ENCODE measurements around the gene TMEM51.
A peak's percentile ranks its signal among the peaks of the same experiment; 100 is the strongest.

The TMEM51 gene

GRCh38 chr1:15236746-15237145 is 83.2 kb downstream of the TMEM51 start:
- no peaks in the 10 kb centered on the region for H3K9me3 Mint-ChIP-seq
- DNase-seq (no peak), ATAC-seq (replicated peaks) (no peak)
- H3K4me1 Mint-ChIP-seq (ENCODE audit: low read depth in 2 of 2) = no peaks in the 10 kb centered on the region
- H3K27ac Mint-ChIP-seq = no peak overlapping the region
- no peaks in the 10 kb centered on the region for H3K36me3 Mint-ChIP-seq (ENCODE audit: insufficient read depth)
- no peak overlapping the region for H3K4me3 Mint-ChIP-seq
- peaks cover 11 to 46% of the 10 kb centered on the region in 2 donors for H3K27me3 Mint-ChIP-seq

- no peak for DNase-seq
- H3K9me3 Mint-ChIP-seq = no peaks in the 10 kb centered on the region
- no peaks in the 10 kb centered on the region for H3K36me3 Mint-ChIP-seq (ENCODE audit: insufficient read depth)
- H3K27me3 Mint-ChIP-seq = peaks cover 11 to 46% of the 10 kb centered on the region in 2 donors
- no peak overlapping the region for H3K27ac Mint-ChIP-seq
- no peaks in the 10 kb centered on the region for H3K4me1 Mint-ChIP-seq (ENCODE audit: low read depth in 2 of 2)
- H3K4me3 Mint-ChIP-seq = no peak overlapping the region
- no peak for ATAC-seq (replicated peaks)
Observed at GRCh38 chr1:15238789-15239188, 85.2 kb downstream of the TMEM51 start.

GRCh38 chr1:15242766-15243165 is 89.2 kb downstream of the TMEM51 start:
- Mint-ChIP-seq H3K27me3 (peaks cover under 1 to 27% of the 10 kb centered on the region in 2 donors), H3K9me3 (no peaks in the 10 kb centered on the region), H3K4me3 (no peak overlapping the region), H3K4me1 (ENCODE audit: low read depth in 2 of 2) (peaks cover 6 to 13% of the 10 kb centered on the region in 2 donors), H3K27ac (no peak overlapping the region), H3K36me3 (ENCODE audit: insufficient read depth) (peaks cover 6% of the 10 kb centered on the region)
- DNase-seq (no peak), ATAC-seq (replicated peaks) (no peak)

- Mint-ChIP-seq H3K27ac (no peak overlapping the region), H3K36me3 (ENCODE audit: insufficient read depth) (peaks cover 6% of the 10 kb centered on the region), H3K27me3 (peaks cover 0 to 23% of the 10 kb centered on the region in 2 donors), H3K4me1 (ENCODE audit: low read depth in 2 of 2) (peaks cover 12 to 19% of the 10 kb centered on the region in 2 donors), H3K4me3 (no peak overlapping the region), H3K9me3 (no peaks in the 10 kb centered on the region)
- ATAC-seq (replicated peaks) = no peak
- DNase-seq = no peak
Observed at GRCh38 chr1:15243275-15244043, 89.9 kb downstream of the TMEM51 start.

GRCh38 chr1:15244813-15245212 is 91.3 kb downstream of the TMEM51 start:
- H3K27ac Mint-ChIP-seq = no peak overlapping the region
- no peak for DNase-seq
- peaks cover 14% of the 10 kb centered on the region for H3K36me3 Mint-ChIP-seq (ENCODE audit: insufficient read depth)
- H3K9me3 Mint-ChIP-seq = no peaks in the 10 kb centered on the region
- H3K27me3 Mint-ChIP-seq = peaks cover 0 to 15% of the 10 kb centered on the region in 2 donors
- peak overlapping the region in 1 of 2 donors; percentile 13 for H3K4me3 Mint-ChIP-seq
- ATAC-seq (replicated peaks) = no peak
- H3K4me1 Mint-ChIP-seq (ENCODE audit: low read depth in 2 of 2) = peaks cover 20 to 26% of the 10 kb centered on the region in 2 donors

GRCh38 chr1:15245593-15246360 is 92.2 kb downstream of the TMEM51 start:
- H3K36me3 Mint-ChIP-seq (ENCODE audit: insufficient read depth) = peaks cover 14% of the 10 kb centered on the region
- peak overlapping the region in 1 of 2 donors; percentile 47 for H3K27ac Mint-ChIP-seq
- DNase-seq (no peak), ATAC-seq (replicated peaks) (no peak)
- H3K9me3 Mint-ChIP-seq = no peaks in the 10 kb centered on the region
- peaks cover 0 to 15% of the 10 kb centered on the region in 2 donors for H3K27me3 Mint-ChIP-seq
- H3K4me1 Mint-ChIP-seq (ENCODE audit: low read depth in 2 of 2) = peaks cover 27 to 29% of the 10 kb centered on the region in 2 donors
- H3K4me3 Mint-ChIP-seq = peak overlapping the region; percentile 33 to 64

GRCh38 chr1:15246960-15247614 is 93.5 kb downstream of the TMEM51 start, which contains the start of gene FHAD1:
Gene FHAD1 (plus strand): TSS chr1:15247223. CDS start chr1:15251785, 4,562 bp downstream.
- ATAC-seq (replicated peaks) = peak; percentile 58
- Mint-ChIP-seq H3K4me3 (peak within 1 kb of the TSS; percentile 64 to 80), H3K36me3 (ENCODE audit: insufficient read depth) (peaks cover 14% of the 10 kb centered on the region), H3K27me3 (peaks cover 0 to 15% of the 10 kb centered on the region in 2 donors), H3K27ac (peak within 1 kb of the TSS; percentile 70 to 84), H3K9me3 (no peaks in the 10 kb centered on the region), H3K4me1 (ENCODE audit: low read depth in 2 of 2) (peaks cover 33 to 34% of the 10 kb centered on the region in 2 donors)
- DNase-seq = peak; percentile 55 to 62 (median 59)

GRCh38 chr1:15248216-15248615 is 94.7 kb downstream of the TMEM51 start:
- H3K4me3 Mint-ChIP-seq = peak overlapping the region; percentile 64 to 78
- ATAC-seq (replicated peaks) = no peak

GRCh38 chr1:15249081-15249480 is 95.5 kb downstream of the TMEM51 start:
- Mint-ChIP-seq H3K27ac (peak overlapping the region; percentile 77 to 80), H3K36me3 (ENCODE audit: insufficient read depth) (peaks cover 14% of the 10 kb centered on the region), H3K9me3 (no peaks in the 10 kb centered on the region), H3K27me3 (peaks cover 0 to 14% of the 10 kb centered on the region in 2 donors), H3K4me1 (ENCODE audit: low read depth in 2 of 2) (peaks cover 46 to 54% of the 10 kb centered on the region in 2 donors), H3K4me3 (peak overlapping the region; percentile 64 to 78)
- peak; percentile 51 to 56 (median 55) for DNase-seq
- ATAC-seq (replicated peaks) = peak; percentile 86

More at GRCh38 chr1:15248216-15248615, 94.7 kb downstream of the TMEM51 start:
- Mint-ChIP-seq H3K9me3 (no peaks in the 10 kb centered on the region), H3K36me3 (ENCODE audit: insufficient read depth) (peaks cover 14% of the 10 kb centered on the region), H3K27me3 (peaks cover 0 to 15% of the 10 kb centered on the region in 2 donors), H3K4me1 (ENCODE audit: low read depth in 2 of 2) (peaks cover 43 to 46% of the 10 kb centered on the region in 2 donors), H3K27ac (peak overlapping the region; percentile 70 to 77)
- DNase-seq = no peak

GRCh38 chr1:15251857-15252835 is 98.6 kb downstream of the TMEM51 start:
- H3K4me1 Mint-ChIP-seq (ENCODE audit: low read depth in 2 of 2) = peaks cover 38 to 52% of the 10 kb centered on the region in 2 donors
- H3K9me3 Mint-ChIP-seq = no peaks in the 10 kb centered on the region
- peak overlapping the region; percentile 40 to 52 for H3K4me3 Mint-ChIP-seq
- H3K27me3 Mint-ChIP-seq = no peaks in the 10 kb centered on the region
- ATAC-seq (replicated peaks) (no peak), DNase-seq (no peak)
- peak overlapping the region; percentile 75 to 82 for H3K27ac Mint-ChIP-seq
- peaks cover 8% of the 10 kb centered on the region for H3K36me3 Mint-ChIP-seq (ENCODE audit: insufficient read depth)

- ATAC-seq (replicated peaks) (no peak), DNase-seq (no peak)
- no peaks in the 10 kb centered on the region for H3K27me3 Mint-ChIP-seq
- no peaks in the 10 kb centered on the region for H3K36me3 Mint-ChIP-seq (ENCODE audit: insufficient read depth)
- no peak overlapping the region for H3K27ac Mint-ChIP-seq
- H3K4me3 Mint-ChIP-seq = no peak overlapping the region
- no peaks in the 10 kb centered on the region for H3K9me3 Mint-ChIP-seq
- peaks cover 23 to 37% of the 10 kb centered on the region in 2 donors for H3K4me1 Mint-ChIP-seq (ENCODE audit: low read depth in 2 of 2)
Observed at GRCh38 chr1:15254559-15254958, 101.0 kb downstream of the TMEM51 start.

GRCh38 chr1:15255582-15256149 is 102.1 kb downstream of the TMEM51 start:
- Mint-ChIP-seq H3K27ac (no peak overlapping the region), H3K4me3 (no peak overlapping the region)
- ATAC-seq (replicated peaks) = no peak

More at GRCh38 chr1:15255582-15256149, 102.1 kb downstream of the TMEM51 start:
- H3K9me3 Mint-ChIP-seq = no peaks in the 10 kb centered on the region
- no peaks in the 10 kb centered on the region for H3K27me3 Mint-ChIP-seq
- DNase-seq = no peak
- no peaks in the 10 kb centered on the region for H3K36me3 Mint-ChIP-seq (ENCODE audit: insufficient read depth)
- peaks cover 20 to 27% of the 10 kb centered on the region in 2 donors for H3K4me1 Mint-ChIP-seq (ENCODE audit: low read depth in 2 of 2)

All from effector memory CD8-positive, alpha-beta T cell (primary cell).